GM19324 (cell line): ENCODE data around the gene UGT1A9.
"Not testable (repeated sequence)": the region's sequence is repeated elsewhere in the genome, so short reads cannot be mapped to it uniquely, and the experiment has no call there.

Experiments
- ATAC-seq: cut with Tn5 transposase; IDR thresholded peaks from one replicate; pipeline ENCODE4 v1.9.1; 2021; ENCODE audit warnings: mild to moderate bottlenecking, moderate library complexity; ENCODE audit not compliant: unreplicated experiment, low FRiP score

Gene UGT1A9

GRCh38 chr2:233671290-233672161 lies at the start of gene UGT1A9:
UGT1A9 (plus strand) TSS chr2:233671898; CDS start chr2:233671935, 37 bp downstream.
- ATAC-seq = no peak

- no peak for ATAC-seq
Observed at GRCh38 chr2:233627331-233628025, 44.2 kb upstream of the UGT1A9 start.

GRCh38 chr2:233636306-233636705 lies 35.4 kb upstream of the UGT1A9 start, which contains the start of gene UGT1A10:
UGT1A10 (plus strand) TSS chr2:233636448; CDS start chr2:233636523, 75 bp downstream.
- not testable (repeated sequence) for ATAC-seq

GRCh38 chr2:233638836-233639235 lies 32.9 kb upstream of the UGT1A9 start:
- ATAC-seq = no peak

- no peak for ATAC-seq
Observed at GRCh38 chr2:233639860-233640259, 31.8 kb upstream of the UGT1A9 start.

- ATAC-seq = no peak
Observed at GRCh38 chr2:233643128-233643527, 28.6 kb upstream of the UGT1A9 start.

- not testable (repeated sequence) for ATAC-seq
Observed at GRCh38 chr2:233646033-233646432, 25.7 kb upstream of the UGT1A9 start.

GRCh38 chr2:233650981-233651380 lies 20.7 kb upstream of the UGT1A9 start:
- no peak for ATAC-seq

- ATAC-seq = no peak
Observed at GRCh38 chr2:233651430-233651829, 20.3 kb upstream of the UGT1A9 start.

GRCh38 chr2:233654501-233654900 lies 17.2 kb upstream of the UGT1A9 start:
- no peak for ATAC-seq

- no peak for ATAC-seq
Observed at GRCh38 chr2:233655043-233655442, 16.7 kb upstream of the UGT1A9 start.

GRCh38 chr2:233655943-233656342 lies 15.8 kb upstream of the UGT1A9 start:
- not testable (repeated sequence) for ATAC-seq

- ATAC-seq = no peak
Observed at GRCh38 chr2:233656443-233656842, 15.3 kb upstream of the UGT1A9 start.

GRCh38 chr2:233658610-233659009 lies 13.1 kb upstream of the UGT1A9 start:
- ATAC-seq = no peak

GRCh38 chr2:233663911-233664310 lies 7.8 kb upstream of the UGT1A9 start:
- ATAC-seq = no peak

GRCh38 chr2:233668605-233669260 lies 3.0 kb upstream of the UGT1A9 start:
- ATAC-seq = no peak

- no peak for ATAC-seq
Observed at GRCh38 chr2:233672886-233673285, 1.2 kb downstream of the UGT1A9 start.

- no peak for ATAC-seq
Observed at GRCh38 chr2:233673896-233674295, 2.2 kb downstream of the UGT1A9 start.

GRCh38 chr2:233674314-233674713 lies 2.6 kb downstream of the UGT1A9 start:
- no peak for ATAC-seq

GRCh38 chr2:233674995-233675394 lies 3.3 kb downstream of the UGT1A9 start:
- ATAC-seq = no peak

GRCh38 chr2:233676046-233676445 lies 4.3 kb downstream of the UGT1A9 start:
- no peak for ATAC-seq
